Prostate gland (tissue), 2 donors: Measurements from ENCODE around the gene FGF11.

ENCODE experiments used
- POLR2A ChIP-seq: fragments of 450-650 bp; IDR thresholded peaks from one replicate; pipeline ENCODE4 v1.6.1; 2016; ENCODE audit warnings: antibody characterized with exemption, mild to moderate bottlenecking
- TF ChIP-seq, protein P1 (sequence below), 4 experiments: fragments of 200-600 bp in 2 of 4; fragments of 450-650 bp in 2 of 4; sonication (generic) in 2 of 4; IDR thresholded peaks; 1 replicate in 3 of 4; 2 replicates in 1 of 4; pipeline ENCODE4 v1.5.1; 2016 to 2019; ENCODE audit warnings: antibody characterized with exemption in 4 of 4, mild to moderate bottlenecking in 2 of 4, moderate library complexity in 2 of 4

DNA sequence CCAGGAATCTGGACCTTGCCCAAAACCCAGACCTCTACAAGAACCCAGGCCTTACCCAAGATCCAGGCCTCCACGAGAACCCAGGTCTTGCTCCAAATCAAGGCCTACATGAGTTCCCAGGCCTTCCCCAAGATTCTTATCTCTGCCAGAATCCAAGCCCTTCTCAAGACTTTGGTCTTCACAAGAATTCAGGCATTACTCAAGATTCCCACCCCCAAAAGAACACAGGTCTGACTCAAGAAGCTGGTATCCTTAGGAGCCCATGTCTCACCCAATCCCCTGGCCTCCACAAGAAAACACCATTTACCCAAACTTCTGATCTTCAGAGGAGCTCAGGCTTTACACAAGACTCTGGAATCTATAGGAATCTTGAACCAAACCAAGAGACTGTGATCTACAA, 8.1 kb upstream of the FGF11 start:
- no peak for TF ChIP-seq POLR2A
- TF ChIP-seq, protein P1, sequence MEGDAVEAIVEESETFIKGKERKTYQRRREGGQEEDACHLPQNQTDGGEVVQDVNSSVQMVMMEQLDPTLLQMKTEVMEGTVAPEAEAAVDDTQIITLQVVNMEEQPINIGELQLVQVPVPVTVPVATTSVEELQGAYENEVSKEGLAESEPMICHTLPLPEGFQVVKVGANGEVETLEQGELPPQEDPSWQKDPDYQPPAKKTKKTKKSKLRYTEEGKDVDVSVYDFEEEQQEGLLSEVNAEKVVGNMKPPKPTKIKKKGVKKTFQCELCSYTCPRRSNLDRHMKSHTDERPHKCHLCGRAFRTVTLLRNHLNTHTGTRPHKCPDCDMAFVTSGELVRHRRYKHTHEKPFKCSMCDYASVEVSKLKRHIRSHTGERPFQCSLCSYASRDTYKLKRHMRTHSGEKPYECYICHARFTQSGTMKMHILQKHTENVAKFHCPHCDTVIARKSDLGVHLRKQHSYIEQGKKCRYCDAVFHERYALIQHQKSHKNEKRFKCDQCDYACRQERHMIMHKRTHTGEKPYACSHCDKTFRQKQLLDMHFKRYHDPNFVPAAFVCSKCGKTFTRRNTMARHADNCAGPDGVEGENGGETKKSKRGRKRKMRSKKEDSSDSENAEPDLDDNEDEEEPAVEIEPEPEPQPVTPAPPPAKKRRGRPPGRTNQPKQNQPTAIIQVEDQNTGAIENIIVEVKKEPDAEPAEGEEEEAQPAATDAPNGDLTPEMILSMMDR (IDR thresholded peaks at IDR 0.05) = no peak
